Astrocyte of the cerebellum (primary cell): Measurements from ENCODE around the gene COX6B2.
A peak's percentile ranks its signal among the peaks of the same experiment; 100 is the strongest.

ENCODE experiments used
- DNase-seq: peaks from one replicate; pipeline ENCODE4 v3.0.0-alpha.2; 2011; ENCODE audit warnings: low read depth
- H3K4me3 ChIP-seq: 2 replicates; pipeline ENCODE4 v1.5.1; 2011; ENCODE audit warnings: mild to moderate bottlenecking, low read depth, low read length, moderate library complexity
- CTCF ChIP-seq: IDR thresholded peaks from 2 replicates; pipeline ENCODE4 v1.5.1; 2012; ENCODE audit warnings: low read length, low read depth, moderate library complexity, mild to moderate bottlenecking; ENCODE audit errors: missing control alignments
- in situ Hi-C: cut with HindIII; loops from 2 replicates; pipeline ENCODE4 v1.10.0; 2017; ENCODE audit warnings: low sequenced_read_pairs

COX6B2 gene

GRCh38 chr19:55386493-55386971 is 32.0 kb upstream of the COX6B2 start:
- TF ChIP-seq CTCF = no peak
- H3K4me3 ChIP-seq = peak overlapping the region; percentile 97
- in situ Hi-C loops = loop anchor here (5.0 kb wide), 1 partner anchor 209 kb away; no protein-coding TSS in a partner anchor
- DNase-seq = no peak

- peak within 1 kb of the TSS; percentile 97 for H3K4me3 ChIP-seq
- peak; percentile 97 for DNase-seq
- in situ Hi-C loops = loop anchor here (5.0 kb wide), 1 partner anchor 209 kb away; no protein-coding TSS in a partner anchor
- no peak for TF ChIP-seq CTCF
These were observed 31.4 kb upstream of the COX6B2 start, which contains the start of gene RPL28 for GRCh38 chr19:55385724-55386492. Gene RPL28 (plus strand): TSS chr19:55385932. CDS start chr19:55386358, 426 bp downstream.

GRCh38 chr19:55384920-55385723 is 30.6 kb upstream of the COX6B2 start:
- no peak for TF ChIP-seq CTCF
- peak; percentile 88 for DNase-seq
- peak overlapping the region; percentile 97 for H3K4me3 ChIP-seq
- in situ Hi-C loops = loop anchor here (5.0 kb wide), 1 partner anchor 208 kb away; no protein-coding TSS in a partner anchor

GRCh38 chr19:55384131-55384919 is 29.8 kb upstream of the COX6B2 start, which contains the start of gene TMEM238:
Gene TMEM238 (minus strand): TSS chr19:55384292. CDS start chr19:55384259, 33 bp downstream.
- peak within 1 kb of the TSS; percentile 97 for H3K4me3 ChIP-seq
- no peak for TF ChIP-seq CTCF
- in situ Hi-C loops = no loop called here
- DNase-seq = no peak

- in situ Hi-C loops = no loop called here
- DNase-seq = no peak
- peak overlapping the region; percentile 26 for H3K4me3 ChIP-seq
- no peak for TF ChIP-seq CTCF
These were observed 29.0 kb upstream of the COX6B2 start for GRCh38 chr19:55383279-55384130.
